GM18909 (cell line): ENCODE data around the gene ADAM11.
"Not testable (repeated sequence)": the region's sequence is repeated elsewhere in the genome, so short reads cannot be mapped to it uniquely, and the experiment has no call there.

Experiments used
- ATAC-seq: cut with Tn5 transposase; IDR thresholded peaks from one replicate; pipeline ENCODE4 v1.9.1; 2021; ENCODE audit warnings: mild to moderate bottlenecking; ENCODE audit not compliant: unreplicated experiment, poor library complexity

The ADAM11 gene

GRCh38 chr17:44793885-44794842 is 35.4 kb downstream of the ADAM11 start:
- no peak for ATAC-seq

- no peak for ATAC-seq
Measured at GRCh38 chr17:44794851-44795413, 36.1 kb downstream of the ADAM11 start.

DNA sequence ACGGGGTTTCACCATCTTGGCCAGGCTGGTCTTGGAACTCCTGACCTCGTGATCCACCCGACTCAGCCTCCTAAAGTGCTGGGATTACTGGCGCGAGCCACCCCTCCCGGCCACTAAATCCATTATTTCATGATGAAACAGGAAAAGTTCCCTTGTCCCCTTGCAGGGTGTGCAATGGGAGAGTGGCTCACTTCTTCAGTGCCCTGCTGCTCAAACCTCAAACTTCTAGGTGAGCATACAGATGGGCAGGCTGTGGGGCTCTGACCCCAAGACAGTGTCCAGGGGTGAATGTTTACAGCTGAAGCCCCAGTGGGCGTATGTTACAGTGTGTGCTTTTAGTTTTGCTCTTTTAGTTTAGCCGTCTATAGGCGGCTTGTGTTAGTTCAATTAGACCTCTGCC is 36.6 kb downstream of the ADAM11 start:
- ATAC-seq = no peak

DNA sequence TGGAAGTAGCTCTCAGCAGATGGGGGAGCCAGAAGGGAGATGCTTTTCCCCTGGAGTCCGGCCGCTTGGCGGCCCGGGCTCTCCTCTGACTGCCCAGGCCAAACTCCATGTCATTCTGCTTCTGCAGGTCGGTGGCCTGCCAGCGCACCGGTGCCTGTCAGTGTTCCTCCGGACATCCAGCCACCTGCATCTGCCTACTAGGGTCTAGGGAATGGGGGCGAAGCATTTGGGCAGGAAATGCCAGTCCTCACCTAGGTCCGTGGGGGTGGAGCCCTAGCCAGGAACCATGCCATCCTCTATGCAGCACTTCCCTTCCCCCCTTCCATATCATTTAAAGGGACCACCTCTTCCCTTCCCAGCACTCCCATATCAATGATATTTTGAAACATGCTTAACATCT is 37.1 kb downstream of the ADAM11 start:
- ATAC-seq = no peak

DNA sequence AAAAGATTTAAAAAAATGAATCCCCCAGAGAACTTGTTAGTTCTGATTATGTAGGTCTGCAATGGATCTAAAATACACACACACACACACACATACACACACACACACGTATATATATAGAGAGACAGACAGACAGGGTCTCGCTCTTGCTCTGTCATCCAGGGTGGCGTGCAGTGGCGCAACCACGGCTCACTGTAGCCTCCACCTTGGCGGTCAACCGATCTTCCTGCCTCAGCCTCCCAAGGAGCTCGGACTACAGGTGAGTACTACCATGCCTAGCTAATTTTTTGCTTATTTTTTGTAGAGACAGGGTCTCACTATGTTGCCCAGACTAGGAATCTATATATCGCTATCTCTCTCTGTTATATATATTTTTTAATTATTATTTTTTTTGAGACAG is 37.9 kb downstream of the ADAM11 start:
- no peak for ATAC-seq

- no peak for ATAC-seq
Measured at GRCh38 chr17:44797802-44798201, 39.0 kb downstream of the ADAM11 start.

DNA sequence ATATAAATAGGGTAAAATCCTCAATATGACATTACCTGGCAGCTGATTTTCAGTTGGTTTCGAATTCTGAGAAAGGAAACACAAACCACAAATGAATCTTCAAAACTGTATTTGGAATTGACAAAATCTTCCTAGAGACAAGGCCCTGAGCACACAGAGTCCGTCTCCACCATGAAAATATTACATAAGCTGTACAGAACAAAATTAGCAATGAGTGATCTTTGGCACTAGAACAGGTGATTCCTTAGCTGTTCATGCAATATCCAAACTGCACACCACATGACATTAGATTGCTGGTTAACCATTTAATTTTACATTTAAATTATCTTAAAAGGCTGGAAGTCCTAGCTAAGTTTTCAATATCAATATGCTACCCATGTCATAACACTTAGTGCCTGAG is 39.6 kb downstream of the ADAM11 start:
- no peak for ATAC-seq

- no peak for ATAC-seq
Measured at GRCh38 chr17:44801880-44802279, 43.1 kb downstream of the ADAM11 start.

DNA sequence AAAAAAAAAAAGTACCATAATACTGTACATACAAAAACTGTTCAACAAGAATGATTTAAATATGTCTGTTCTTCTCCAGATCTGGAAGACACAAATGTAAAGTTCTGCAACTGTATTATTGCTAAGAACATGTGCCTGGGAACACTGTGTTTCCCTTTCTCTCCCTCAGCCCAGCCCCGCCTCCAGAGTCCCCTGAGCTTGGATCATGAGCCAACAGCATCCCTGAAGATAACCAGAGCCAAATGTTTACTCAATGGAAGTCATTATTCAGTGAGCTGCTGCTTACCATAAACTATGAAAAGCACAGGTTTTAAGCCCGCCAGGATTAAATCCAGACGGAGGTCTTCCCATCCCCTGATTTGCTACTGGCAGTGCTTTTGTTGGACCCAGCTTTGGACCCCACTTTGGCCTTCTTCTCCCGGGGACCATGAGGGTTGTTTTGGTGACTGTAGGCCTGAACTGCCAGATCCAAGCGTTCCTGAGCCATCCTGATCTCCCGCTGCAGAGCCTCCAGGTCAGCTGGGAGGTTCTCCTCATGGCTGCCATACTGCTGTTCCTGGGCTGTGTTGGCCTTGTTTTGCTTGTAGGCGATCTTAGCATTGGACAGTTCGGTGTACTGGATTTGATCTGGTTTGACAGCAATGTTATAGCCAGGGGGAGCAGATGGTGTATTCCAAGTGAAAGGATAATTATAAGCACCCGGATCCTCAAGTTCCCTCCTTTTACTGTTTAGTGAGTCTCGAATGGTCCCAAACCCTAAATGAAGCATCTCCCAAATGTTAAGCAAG is 45.7 kb downstream of the ADAM11 start:
- ATAC-seq = no peak

GRCh38 chr17:44807093-44807816 is 48.5 kb downstream of the ADAM11 start:
- ATAC-seq = no peak

DNA sequence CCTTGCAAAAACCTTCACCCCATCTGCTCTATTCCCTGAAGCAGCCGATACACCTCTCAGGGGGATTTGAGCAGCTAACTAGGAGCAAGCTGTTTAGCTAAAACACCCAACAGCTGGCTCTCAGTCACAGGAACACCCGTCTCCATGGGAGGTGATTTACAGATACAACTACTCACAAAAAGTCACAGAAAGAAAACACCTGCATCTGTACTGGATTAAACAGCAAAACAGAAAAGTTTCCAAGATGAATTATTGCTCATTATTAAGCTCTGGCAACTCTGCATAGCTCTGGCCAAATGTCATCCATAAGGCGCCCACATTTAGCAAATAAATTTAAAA is 49.0 kb downstream of the ADAM11 start:
- ATAC-seq = no peak

DNA sequence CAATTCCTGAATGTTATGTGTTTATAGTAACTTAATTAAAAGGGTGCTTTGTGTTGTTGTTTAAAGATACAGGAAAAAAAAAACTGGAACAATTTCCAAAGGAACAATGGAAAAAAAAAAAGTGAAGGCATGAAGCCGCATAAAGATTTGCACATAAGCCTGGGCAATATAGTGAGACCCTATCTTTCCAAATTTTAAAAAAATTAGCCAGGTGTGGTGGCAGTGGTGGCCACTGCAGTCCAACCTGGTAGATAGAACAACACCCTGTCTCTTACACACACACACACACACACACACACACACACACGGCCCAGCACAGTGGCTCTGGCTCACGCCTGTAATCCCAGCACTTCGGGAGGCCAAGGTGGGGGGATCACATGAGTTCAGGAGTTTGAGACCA is 49.4 kb downstream of the ADAM11 start:
- no peak for ATAC-seq

DNA sequence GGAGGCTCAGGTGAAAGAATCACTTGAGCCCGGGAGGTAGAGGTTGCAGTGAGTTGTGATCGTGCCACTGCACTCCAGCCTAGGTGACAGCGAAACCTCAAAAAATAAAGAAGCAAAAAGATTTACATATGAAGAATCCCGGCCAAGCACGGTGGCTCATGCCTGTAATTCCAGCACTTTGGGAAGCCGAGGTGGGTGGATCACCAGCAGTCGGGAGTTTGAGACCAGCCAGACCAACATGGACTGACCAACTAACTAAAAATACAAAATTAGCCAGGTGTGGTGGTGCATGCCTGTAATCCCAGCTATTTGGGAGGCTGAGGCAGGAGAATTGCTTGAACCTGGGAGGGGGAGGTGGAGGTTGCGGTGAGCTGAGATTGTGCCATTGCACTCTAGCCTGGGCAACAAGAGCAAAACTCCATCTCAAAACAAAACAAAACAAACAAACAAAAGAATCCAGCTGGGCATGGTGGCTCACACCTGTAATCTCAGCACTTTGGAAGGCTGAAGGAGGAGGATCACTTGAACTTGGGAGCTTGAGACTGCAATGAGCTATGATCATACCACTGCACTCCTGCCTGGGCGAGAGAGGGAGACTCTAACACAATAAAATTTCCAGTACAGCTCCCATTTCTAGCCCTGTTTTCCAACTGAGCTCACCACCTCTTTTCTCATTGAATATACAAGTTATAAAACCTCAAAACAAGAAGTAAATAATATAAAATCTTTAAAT is 50.0 kb downstream of the ADAM11 start:
- ATAC-seq = not testable (repeated sequence)

GRCh38 chr17:44812263-44812662 is 53.5 kb downstream of the ADAM11 start:
- ATAC-seq = no peak

GRCh38 chr17:44818508-44818907 is 59.7 kb downstream of the ADAM11 start:
- ATAC-seq = not testable (repeated sequence)

DNA sequence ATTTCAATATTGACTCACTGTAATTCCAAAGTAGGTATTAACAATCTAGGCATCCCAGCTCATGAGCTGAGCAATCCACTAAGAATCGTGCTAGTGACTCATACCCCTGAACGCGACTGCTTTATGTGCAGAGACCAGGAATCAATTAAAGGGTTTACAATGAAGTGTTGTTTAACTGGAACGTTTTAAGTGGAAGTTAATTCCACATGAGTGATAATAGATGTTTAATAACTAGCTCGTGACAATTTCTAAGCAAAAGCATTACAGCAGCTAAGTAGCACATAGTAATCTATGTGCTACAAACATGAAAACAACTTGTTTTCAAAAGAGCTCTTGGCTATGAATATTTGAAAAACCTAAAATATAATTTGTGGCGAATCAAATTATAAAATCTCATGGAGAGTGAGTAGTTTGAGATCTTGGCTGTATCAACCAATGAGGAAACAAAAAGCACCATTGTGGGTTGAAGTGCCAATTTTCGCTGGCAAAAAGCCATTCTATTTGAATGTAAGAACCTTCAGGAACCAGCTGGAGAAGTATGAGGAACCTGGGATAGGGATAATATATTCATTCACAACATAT is 61.9 kb downstream of the ADAM11 start:
- ATAC-seq = no peak

DNA sequence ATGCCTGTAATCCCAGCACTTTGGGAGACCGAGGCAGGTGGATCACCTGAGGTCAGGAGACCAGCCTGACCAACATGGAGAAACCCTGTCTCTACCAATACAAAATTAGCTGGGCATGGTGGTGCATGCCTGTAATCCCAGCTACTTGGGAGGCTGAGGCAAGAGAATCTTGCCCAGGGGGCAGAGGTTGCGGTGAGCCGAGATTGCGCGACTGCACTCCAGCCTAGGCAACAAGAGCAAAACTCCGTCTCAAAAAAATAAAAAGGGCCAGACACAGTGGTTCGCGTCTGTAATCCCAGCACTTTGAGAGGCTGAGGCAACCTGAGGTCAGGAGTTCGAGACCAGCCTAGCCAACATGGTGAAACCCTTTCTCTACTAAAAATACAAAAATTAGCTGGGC is 66.4 kb downstream of the ADAM11 start:
- not testable (repeated sequence) for ATAC-seq

DNA sequence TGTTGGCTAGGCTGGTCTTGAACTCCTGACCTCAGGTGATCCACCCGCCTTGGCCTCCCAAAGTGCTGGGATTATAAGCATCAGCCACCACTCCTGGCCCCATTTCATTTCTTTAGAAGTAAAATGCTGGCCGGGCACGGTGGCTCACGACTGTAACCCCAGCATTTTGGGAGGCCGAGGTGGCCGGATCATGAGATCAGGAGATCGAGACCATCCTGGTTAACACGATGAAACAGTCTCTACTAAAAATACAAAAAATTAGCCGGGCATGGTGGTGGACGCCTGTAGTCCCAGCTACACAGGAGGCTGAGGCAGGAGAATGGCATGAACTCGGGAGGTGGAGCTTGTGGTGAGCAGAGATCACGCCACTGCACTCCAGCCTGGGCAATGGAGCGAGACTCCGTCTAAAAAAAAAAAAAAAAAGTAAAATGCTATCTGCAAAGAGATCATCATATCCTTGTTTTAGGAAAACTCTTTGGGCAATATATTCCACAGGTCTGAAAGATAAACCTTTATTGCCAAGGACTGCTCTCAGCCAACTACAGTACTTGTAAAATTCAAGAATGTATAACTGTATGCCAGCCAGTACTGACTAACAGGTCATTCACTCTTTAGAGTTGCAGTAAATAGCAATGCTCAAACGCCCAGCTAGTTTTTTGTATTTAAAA is 67.5 kb downstream of the ADAM11 start:
- ATAC-seq = no peak

- no peak for ATAC-seq
Measured at GRCh38 chr17:44827863-44828262, 69.1 kb downstream of the ADAM11 start.
